Lower leg skin (tissue), 4 donors: Measurements from ENCODE around the gene JAG2. TPM values are rescaled to one million over a fixed set of nuclear protein-coding genes. Genes with fewer than 3 reads are reported as not detected.
"Not testable (repeated sequence)": the region's sequence is repeated elsewhere in the genome, so short reads cannot be mapped to it uniquely, and the experiment has no call there.

Source experiments
- DNase-seq, 2 donors: peaks; one replicate each; pipeline ENCODE4 v3.0.0-alpha.2; 2019; ENCODE audit warnings: low spot score in 2 of 2
- H3K4me3 ChIP-seq: fragments of 200-600 bp; sonication (generic); 2 replicates; pipeline ENCODE4 v1.5.1; 2017; ENCODE audit warnings: mild to moderate bottlenecking, low read depth; ENCODE audit not compliant: poor library complexity, severe bottlenecking
- POLR2A ChIP-seq, 2 donors: fragments of 450-650 bp; IDR thresholded peaks; one replicate each; pipeline ENCODE4 v1.6.1; 2016 to 2017; ENCODE audit warnings: antibody characterized with exemption in 2 of 2, mild to moderate bottlenecking in 1 of 2, moderate library complexity in 1 of 2
- WGBS, 2 donors: methylation state at CpG; one replicate each; pipeline ENCODE4 v1.1.5; 2018; 5-methylcytosine and 5-hydroxymethylcytosine counted together
- intact Hi-C: fragments of 100-400 bp; cut with DNase I; formaldehyde crosslinking; loops from one replicate; pipeline ENCODE4 v1.15.0; 2023; ENCODE audit warnings: low total_unique reads
- total RNA-seq, 4 donors: library from RNA; depleted of rRNA; stranded (reverse); fragments of >200 nt; gene quantifications; one replicate each; pipeline ENCODE4 v1.1.0, GENCODE V29; 2016
- TF ChIP-seq, protein P1 (sequence below), 3 donors: fragments of 450-650 bp; IDR thresholded peaks; one replicate each; pipeline ENCODE4 v1.5.1; 2016; ENCODE audit warnings: antibody characterized with exemption in 3 of 3, mild to moderate bottlenecking in 3 of 3, moderate library complexity in 2 of 3

JAG2 gene
- total RNA-seq, 4 donors from 2014 or later = 50.4 to 96.1 (median 63.1) TPM

GRCh38 chr14:105118646-105119407 lies 49.7 kb downstream of the JAG2 start:
- H3K4me3 ChIP-seq = no peak overlapping the region
- TF ChIP-seq, protein P1, sequence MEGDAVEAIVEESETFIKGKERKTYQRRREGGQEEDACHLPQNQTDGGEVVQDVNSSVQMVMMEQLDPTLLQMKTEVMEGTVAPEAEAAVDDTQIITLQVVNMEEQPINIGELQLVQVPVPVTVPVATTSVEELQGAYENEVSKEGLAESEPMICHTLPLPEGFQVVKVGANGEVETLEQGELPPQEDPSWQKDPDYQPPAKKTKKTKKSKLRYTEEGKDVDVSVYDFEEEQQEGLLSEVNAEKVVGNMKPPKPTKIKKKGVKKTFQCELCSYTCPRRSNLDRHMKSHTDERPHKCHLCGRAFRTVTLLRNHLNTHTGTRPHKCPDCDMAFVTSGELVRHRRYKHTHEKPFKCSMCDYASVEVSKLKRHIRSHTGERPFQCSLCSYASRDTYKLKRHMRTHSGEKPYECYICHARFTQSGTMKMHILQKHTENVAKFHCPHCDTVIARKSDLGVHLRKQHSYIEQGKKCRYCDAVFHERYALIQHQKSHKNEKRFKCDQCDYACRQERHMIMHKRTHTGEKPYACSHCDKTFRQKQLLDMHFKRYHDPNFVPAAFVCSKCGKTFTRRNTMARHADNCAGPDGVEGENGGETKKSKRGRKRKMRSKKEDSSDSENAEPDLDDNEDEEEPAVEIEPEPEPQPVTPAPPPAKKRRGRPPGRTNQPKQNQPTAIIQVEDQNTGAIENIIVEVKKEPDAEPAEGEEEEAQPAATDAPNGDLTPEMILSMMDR (IDR thresholded peaks at IDR 0.05) = no peak
- no peak for TF ChIP-seq POLR2A (IDR thresholded peaks at IDR 0.05)
- DNase-seq = peak; percentile 66 to 87
- intact Hi-C loops = no loop called here
- 40 to 42% methylated on average over 11 of the region's 11 CpGs for whole genome bisulfite sequencing, 2 donors

DNA sequence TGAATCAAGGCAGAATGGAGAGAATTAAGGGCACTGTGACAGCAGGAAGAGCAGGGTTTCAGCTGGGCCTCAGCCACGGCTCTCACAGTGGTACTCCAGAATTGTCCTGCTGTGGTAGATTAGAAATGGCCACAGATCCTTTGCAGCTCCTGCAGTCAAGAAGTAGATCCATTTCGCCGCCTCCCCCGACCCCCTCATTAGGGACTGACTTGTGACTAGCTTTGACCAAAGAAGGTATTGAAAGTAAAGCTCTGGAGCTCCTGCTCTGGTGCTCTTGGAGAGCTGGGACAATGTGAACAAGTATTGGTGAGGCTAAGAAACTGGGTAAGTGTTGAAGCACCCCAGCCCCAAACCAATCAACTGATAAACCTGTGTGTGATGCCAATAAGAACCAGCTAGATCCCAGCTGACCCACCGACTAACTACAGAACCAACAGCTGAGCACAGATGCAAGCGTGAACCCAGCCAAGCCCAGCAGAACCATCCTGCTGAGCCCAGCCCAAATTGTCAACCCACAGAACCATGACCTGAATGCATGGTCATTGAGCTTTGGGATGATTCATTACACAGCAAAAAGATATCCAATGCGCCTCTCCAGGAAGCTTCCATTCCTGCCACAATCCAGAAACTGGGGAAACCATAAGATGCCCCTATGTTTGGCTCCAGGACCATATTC lies 50.7 kb downstream of the JAG2 start:
- intact Hi-C loops = no loop called here
- 92 to 95% methylated on average over 7 of the region's 7 CpGs for WGBS, 2 donors
- no peak for TF ChIP-seq POLR2A (IDR thresholded peaks at IDR 0.05)
- TF ChIP-seq, protein P1 (IDR thresholded peaks at IDR 0.05) = no peak
- H3K4me3 ChIP-seq = no peak overlapping the region
- peak in 1 of 2 donors; percentile 67 for DNase-seq

DNA sequence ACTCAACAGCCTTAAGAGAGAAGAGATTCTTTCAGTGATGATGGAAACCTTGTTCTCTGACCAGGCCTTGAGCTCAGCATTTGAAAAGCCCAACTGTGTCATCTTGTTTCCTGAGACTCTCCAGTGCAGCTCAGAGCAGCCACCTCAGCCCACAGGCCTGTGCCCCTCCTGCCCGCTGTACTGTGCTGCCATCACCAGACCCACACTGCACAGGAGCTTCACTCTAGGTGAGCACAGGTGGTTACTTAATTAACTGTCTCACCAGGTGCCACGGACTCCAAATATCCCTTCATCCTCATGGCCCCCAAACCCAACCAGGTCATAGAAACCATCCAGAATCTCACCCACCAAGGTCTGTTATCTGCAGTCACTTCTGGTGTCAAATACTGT lies 51.3 kb downstream of the JAG2 start:
- WGBS, 2 donors = 88 to 94% methylated on average over 2 of the region's 2 CpGs
- intact Hi-C loops = no loop called here
- peak in 1 of 2 donors; percentile 76 for DNase-seq
- H3K4me3 ChIP-seq = no peak overlapping the region
- TF ChIP-seq POLR2A (IDR thresholded peaks at IDR 0.05) = no peak
- TF ChIP-seq, protein P1 (IDR thresholded peaks at IDR 0.05) = no peak

DNA sequence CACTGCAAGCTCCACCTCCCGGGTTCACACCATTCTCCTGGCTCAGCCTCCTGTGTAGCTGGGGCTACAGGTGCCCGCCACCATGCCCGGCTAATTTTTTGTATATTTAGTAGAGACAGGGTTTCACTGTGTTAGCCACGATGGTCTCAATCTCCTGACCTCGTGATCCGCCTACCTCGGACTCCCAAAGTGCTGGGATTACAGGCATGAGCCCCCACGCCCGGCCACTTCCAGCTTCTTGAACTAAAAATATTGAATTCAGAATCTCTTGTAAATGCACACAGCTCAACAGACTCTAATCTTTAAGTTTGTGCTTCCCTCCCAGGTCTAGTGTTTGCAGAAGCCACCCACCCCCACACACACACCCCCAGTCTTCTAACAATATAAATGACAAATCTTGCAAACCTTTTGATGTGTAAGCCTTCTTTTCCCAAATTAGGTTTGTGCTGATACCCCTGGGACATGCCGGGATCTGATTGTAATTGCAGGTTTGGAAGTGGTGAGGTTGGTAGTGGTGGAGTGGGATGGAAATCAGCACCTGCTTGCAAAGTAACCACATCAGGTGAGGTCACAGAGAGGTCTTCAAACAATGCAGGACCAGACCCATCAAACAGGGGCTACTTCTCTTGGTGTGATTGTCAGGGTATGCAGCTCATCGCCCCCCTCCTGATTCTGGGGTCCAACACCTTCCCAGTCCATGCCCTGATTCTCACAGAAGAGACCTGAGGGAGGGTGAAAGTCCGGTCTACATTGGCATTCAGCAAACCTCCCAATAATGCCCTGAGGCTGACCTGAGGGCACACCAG lies 51.9 kb downstream of the JAG2 start:
- intact Hi-C loops = no loop called here
- DNase-seq = peak in 1 of 2 donors; percentile 70
- WGBS, 2 donors = 77 to 90% methylated on average over 11 to 12 of the region's 12 CpGs
- no peak overlapping the region for H3K4me3 ChIP-seq
- no peak for TF ChIP-seq POLR2A (IDR thresholded peaks at IDR 0.05)
- TF ChIP-seq, protein P1 (IDR thresholded peaks at IDR 0.05) = no peak

DNA sequence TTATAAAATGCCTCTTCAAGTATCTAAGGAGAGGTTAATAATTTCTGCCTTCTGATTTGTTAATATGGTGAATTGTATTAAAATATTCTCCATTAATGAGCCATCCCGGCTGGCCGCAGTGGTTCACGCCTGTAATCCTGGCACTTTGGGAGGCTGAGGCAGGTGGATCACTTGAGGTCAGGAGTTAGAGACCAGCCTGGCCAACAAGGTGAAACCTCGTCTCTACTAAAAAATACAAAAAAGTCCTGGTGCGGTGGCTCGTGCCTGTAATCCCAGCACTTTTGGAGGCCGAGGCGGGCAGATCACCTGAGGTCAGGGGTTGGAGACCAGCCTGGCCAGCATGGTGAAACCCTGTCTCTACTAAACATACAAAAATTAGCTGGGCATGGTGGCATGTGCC lies 59.3 kb downstream of the JAG2 start:
- WGBS, 2 donors = 87 to 93% methylated on average over 8 of the region's 8 CpGs
- DNase-seq = peak in 1 of 2 donors; percentile 52
- intact Hi-C loops = not testable (repeated sequence)

DNA sequence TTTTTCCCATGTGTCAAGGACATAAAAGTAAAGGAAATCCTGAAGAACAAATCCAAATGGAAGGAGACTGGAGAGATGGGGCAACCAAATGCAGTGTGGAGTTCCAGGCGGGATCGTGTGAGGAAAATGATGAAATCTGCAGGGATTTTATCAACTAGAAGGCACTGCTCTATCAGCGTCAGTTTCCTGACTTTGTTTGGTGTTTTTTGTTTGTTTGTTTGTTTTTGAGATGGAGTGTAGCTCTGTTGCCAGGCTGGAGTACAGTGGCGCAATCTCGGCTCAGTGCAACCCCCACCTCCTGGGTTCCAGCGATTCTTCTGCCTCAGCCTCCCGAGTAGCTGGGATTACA lies 60.1 kb downstream of the JAG2 start:
- TF ChIP-seq POLR2A (IDR thresholded peaks at IDR 0.05) = no peak
- TF ChIP-seq, protein P1 (IDR thresholded peaks at IDR 0.05) = no peak
- DNase-seq = no peak
- intact Hi-C loops = no loop called here
- no peak overlapping the region for H3K4me3 ChIP-seq
- 79 to 80% methylated on average over 7 of the region's 7 CpGs for WGBS, 2 donors

More for the DNA sequence above, 59.3 kb downstream of the JAG2 start:
- H3K4me3 ChIP-seq = not testable (repeated sequence)
